HT-29 (cell line): Measurements from ENCODE around the gene WT1. TPM values are rescaled to one million over a fixed set of nuclear protein-coding genes. Genes with fewer than 3 reads are reported as not detected.

Source experiments
- DNase-seq: peaks from one replicate; pipeline ENCODE4 v3.0.0-alpha.2; 2015; ENCODE audit warnings: low spot score
- total RNA-seq: library from RNA; depleted of rRNA; stranded (reverse); fragments of >200 nt; shearing (Covaris generic); gene quantifications from 2 replicates; pipeline ENCODE4 v1.2.3, GENCODE V29; 2014

WT1 gene
- total RNA-seq, 1 experiment from 2014 or later: not detected

DNA sequence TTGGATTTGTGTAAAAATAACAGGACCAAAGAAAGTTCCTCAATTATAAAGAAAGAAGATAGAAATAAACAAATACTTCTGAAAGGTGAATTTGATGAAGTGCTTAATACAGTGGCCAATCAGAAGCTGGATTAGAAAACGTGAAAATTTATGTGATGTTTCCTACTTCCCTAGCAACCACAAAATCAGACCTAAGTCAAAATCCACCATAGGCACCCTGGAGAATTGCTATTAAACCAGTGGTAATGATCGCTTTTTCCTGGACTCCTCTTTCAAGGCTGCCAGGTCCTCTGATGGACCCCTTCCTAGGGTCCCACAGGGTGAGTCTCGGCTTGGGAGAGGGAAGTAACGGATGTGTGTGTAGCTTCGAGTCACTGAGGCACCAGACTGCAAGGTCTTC lies 9.6 kb downstream of the WT1 start:
- DNase-seq: no peak

DNA sequence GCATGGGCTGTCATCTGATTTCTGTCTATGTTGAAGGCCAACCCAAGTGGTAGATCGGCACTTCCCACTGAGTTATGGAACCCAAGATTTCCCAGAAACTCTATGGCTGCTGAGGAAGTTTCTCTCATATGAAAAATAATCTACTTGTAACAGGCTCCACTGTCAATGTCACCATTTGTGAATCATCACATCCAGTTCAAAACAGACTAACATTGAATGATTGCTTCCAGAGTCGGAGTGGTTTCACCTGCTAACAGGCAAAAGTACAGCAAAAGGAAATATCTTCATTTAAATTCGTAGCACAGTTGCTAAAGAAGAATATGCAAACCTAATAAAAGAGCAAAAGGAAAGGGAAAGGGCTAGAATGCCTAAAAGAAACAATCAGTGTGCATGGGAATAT lies 12.8 kb downstream of the WT1 start:
- no peak for DNase-seq

DNA sequence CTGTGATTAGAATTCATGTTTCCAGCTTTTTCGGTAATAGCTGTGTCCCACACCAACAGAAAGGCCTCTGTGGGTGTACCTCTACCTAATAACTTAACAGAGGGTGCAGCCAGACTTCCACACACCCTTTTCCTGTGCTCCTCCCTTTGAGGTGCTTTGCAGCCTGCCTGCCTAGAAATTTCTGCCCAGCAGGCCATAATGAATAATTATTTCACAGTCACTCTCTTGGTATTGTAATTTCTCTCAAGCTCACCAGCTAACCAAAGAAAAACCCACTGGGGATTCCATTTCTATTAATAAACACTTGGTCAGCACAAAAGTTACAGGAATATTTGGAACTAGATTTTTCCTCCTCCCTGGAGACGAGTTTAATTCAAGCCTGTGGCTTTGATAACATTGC lies 13.3 kb downstream of the WT1 start:
- DNase-seq: no peak

DNA sequence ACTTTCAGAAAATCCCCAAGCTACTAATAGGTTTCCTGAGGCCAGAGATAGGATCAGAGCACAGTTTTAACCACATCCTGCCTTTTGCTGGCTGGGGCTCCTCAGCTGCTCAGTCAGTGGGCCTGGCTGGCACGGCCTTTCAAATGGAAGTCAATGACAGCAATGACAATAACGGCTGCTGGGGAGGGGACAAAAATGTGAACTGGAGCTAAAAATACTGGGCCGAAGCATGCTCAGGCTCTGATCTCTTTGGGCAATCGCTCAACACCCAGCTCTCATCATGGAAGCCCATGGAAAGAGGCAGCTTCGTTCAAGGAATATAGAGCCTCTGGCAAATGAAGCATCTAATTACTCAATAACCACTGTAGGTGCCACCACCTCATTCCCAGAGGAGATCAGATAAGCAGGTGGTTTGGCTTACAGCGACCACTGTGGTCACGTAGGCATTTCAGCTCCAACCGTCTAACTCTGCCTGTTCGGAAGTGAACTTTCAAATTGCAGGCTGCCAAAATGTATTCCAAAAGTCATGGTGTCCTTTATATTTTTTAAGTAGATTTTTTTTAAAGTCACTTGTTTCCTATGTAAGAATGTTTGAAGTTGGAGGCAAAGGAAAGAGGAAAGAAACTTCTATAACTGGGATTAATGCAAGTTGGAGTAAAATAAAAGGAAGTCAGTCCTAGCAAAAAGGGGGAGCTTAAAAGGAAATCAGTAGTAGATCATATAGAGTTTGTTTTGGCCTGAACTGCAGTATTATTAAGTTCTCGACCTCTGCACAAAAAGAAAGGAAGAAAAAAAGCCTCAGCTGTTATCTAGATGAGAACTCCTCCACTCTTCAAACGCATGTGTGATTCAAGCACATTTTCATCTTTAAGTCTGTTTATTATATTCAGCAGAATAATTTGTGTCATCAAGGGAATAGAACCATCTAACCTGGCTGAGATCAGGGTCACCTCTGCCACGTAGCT lies 14.1 kb downstream of the WT1 start:
- peak; percentile 56 for DNase-seq

DNA sequence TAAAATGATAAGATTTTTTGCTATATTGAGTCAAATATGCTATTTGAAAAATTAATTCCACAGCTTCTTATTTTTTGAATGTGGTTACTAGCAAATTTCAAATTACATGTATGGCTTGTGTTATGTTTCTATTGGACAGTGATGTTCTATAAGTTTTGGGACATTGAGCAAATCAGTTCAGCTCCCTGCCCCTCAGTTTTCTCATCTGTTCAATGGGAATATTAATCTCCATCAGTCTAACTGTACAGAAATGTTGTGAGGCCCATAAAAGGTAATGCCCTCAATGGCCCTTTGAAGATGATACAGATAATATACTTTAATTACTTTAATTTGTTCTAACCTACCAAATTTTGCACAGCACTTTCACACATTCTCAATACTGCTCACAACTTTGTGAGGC lies 15.2 kb downstream of the WT1 start:
- DNase-seq: no peak

DNA sequence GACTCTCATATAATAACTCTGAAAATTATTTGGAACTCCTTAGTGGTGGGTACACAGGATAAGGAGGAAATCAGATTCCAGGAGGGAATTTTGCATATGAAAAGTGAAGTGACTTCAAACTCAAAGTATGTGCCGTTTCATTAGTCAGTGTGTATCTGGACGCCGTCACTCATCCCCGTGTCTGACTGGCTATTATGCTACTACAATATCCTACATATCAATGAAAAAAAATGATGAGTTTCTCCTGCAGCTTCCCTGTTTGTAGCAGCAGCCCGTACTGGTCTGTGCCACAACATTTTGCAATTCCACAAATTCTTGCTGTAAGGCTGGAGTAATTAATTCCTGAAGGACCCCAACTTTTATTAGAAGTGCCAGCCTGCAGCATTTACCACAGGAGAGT lies 16.5 kb downstream of the WT1 start:
- DNase-seq: no peak

DNA sequence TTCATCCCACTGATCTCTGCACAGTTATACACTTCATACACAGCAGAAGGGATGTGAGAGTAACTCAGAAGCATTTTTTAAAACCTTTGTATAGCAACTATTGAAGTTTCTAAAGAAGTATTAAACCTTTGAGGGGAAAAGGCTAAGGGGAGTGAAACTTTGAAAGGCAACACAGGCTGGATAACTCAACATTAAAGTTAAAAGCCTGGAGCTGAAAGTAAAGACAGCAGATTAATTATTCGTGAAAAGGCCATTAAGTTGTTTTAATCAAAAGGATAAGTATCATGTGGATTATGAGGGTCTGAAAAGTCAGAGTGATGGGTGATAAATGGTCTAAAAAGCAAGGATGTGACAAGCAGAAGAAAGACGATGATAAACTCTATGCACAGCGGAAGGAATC lies 17.5 kb downstream of the WT1 start:
- no peak for DNase-seq

DNA sequence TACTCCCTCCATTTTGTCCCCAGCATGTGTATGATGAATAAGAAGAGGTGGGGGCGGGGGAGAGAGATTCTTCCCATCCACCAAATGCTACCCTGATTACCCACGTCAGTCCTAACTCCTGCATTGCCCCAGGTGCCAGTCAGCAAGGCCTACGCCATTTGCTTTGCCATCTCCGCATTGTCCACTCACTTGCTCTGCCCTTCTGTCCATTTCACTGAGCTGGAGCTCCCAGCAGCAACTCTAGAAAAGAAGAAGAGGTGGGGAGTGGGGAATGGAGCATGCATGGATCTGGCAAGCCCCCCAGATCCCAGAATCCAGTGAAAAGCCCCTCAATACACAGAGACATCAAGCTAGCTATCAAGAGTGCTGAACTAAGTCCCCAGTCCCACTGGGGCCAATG lies 19.0 kb downstream of the WT1 start:
- DNase-seq: no peak

DNA sequence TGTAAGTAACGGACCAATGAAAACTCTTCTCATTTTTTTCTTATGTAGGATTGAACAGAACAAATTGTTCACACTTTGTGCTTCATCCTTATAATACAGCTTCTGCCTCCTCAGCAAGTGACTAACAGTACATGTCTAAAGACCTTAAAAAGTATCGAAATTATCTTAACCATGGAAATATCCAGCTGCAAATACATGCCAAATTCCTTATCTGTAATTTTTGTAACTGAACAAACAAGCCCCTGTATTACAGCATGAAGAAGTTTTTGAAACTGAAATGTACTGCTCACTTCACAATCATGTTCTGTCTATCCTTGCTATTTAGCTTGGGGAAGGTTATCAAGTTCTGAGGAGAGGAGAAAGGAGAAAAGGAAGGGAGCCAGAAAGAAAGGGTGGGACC lies 20.4 kb downstream of the WT1 start:
- DNase-seq: no peak

DNA sequence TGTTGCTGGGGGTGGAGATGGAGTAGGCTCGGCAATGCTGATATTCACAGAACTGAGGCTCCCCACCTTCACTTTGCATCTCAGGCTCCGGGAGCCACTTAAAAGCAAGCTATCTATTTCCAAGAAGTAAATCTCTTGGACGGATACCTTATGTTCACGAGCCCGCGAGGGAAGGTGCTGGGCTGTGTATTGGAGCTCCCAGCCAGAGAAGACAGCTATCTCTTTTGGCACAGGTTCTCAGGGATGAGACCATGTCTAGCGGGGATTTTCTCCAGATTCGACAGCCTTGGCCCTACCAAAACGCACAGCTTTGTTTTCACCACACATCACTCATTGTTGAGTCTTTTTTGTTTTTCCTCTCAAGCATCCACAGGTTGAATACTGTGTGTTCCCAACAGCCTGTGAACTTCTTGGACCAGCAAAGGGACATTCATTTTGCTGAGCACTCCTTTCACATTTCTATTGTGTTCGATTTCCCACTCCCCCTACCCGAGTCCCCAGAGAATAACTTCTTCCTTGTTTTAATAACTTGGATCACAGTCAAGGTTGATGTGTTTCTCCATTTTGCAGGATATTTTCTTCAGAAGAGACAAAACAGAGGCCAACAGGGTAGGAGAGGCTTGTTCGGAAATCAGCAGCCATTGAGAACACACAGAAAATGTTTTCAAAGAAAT lies 23.3 kb downstream of the WT1 start:
- no peak for DNase-seq

DNA sequence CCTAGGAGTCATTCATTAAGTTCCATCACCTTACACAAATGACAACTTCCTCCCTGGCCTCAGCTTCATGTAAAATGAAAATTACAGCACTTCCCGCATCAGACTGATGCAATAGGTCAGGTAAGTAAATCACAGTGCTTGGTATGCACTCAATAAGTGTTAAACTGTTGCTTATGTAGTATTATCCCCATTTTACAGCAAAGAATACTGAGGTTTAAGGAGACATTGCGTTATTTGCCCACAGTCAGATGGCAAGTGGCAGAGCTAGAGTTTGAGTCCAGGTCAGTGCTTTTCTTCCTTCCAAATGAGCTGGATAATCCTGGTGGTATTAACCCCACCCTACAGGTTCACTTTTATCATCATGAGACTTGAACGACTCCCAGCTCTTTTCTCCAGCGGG lies 29.7 kb downstream of the WT1 start:
- DNase-seq: no peak

DNA sequence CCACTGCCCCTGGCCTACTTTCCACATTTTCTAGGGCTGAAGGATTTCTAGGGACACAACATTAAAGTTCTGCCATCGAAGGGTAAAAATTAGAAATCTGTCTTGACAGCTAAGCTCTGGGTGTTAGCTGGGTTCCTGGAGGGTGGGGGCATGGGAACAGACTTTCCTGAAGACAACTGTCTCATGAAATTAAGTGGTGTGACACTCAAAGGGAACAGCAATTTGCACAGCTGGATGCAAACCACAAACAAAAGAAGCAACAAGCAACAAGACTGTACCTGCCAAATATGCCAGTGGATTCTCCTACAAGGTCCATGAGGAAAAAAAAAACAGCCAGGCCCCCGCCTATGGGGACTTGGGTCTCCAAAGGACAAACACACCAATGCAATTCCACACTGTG lies 32.5 kb downstream of the WT1 start:
- no peak for DNase-seq

DNA sequence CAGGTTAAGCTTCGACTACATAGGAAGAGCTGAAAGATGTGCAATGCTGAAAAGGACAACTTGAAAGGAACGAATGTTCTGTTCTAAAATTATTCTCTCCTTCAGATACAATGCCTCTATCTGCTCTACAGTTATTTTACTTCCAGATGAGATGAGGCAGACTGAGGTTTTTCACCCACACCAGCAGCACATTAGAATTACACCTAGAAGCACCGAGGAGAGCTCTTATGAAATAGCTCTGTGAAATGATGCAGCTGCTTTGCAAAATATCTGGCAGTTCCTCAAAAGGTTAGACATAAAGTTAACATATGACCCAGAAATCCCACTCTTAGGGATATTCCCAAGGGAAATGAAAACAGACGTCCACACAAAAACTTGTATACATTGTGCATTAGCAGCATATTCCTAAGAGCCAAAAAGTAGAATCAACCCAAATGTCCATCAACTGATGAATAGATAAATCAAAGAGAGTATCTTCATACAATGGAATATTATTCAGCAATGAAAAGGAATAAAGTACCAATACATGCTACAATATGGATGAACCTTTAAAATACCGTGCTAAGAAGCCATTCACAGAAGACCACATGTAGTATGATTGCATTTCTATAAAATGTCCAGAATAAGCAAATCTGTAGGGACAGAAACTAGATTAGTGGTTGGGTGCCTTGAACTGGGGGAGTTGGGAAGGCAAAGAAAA lies 34.5 kb downstream of the WT1 start:
- no peak for DNase-seq

DNA sequence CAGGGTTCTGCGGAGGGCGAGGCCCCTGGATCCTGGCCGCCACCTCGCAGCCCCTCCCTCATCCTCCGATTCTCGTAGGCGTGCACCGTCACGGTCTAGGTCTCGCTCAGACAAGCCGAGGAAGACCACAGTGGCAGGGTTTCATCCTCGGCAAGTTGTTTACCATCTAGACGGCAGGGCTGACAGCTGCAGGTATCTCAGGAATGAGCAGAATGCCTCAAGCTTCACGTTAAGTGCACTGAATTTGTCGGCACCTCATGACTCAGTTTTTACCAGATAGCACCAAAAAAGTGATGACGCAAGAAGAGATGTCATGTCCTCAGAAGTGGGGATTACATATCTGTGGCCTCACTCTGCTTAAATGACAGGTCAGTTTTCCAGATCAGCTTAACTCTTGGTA lies 35.1 kb downstream of the WT1 start:
- DNase-seq: no peak

DNA sequence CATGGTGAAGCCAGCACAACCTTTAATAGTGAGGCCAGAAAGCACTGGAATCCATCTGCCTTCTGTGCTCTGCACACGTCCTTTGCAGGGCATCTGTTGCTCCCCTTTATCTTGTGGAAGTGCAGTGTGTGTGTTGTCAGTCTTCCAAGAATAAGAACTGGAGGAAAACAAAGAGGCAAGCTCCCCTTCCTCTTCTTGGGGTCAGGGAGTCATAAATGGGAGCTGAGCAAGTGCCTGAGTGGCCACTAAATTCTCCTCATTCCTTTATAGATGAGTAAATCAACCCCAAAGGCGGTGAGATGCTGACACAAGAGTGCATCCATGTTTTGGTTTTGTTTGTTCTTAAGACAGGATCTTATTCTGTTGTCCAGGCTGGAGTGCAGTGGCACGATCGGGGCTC lies 38.3 kb downstream of the WT1 start:
- DNase-seq: no peak

DNA sequence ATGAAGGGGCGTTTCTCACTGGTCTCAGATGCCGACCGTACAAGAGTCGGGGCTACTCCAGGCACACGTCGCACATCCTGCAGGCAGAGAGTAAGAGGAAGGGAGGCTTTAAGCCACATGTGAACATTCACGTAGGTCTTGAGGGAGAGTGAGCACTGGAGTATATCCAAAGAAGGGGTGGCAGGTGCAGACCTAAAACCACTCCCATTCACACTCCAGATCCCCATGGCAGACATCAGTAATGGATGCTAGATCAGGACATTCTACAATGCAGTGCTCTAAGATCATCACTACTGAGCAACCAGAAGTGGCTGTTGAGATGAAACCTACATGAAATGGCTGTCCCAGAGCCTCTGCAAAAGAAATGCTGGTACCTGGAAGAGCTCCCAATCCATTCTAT lies 39.0 kb downstream of the WT1 start:
- DNase-seq: no peak

DNA sequence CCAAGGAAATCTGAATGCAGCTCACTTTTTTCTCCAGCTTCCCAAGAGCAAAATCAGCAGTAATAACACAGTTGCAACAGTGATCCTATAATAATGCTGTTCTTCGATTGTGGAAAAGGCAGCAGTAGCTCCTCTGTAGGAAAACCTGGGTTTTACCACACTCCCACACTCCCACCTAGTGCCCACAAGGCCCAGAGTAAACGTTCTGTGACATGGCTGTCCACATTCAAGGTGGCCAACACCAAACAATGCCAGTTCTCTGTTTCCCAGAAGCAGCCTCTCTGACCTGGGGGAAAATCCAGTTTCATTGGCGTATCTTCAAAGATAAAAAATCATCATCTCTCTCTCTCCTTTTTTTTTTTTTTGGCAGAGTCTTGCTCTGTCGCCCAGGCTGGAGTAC lies 40.2 kb downstream of the WT1 start:
- no peak for DNase-seq

DNA sequence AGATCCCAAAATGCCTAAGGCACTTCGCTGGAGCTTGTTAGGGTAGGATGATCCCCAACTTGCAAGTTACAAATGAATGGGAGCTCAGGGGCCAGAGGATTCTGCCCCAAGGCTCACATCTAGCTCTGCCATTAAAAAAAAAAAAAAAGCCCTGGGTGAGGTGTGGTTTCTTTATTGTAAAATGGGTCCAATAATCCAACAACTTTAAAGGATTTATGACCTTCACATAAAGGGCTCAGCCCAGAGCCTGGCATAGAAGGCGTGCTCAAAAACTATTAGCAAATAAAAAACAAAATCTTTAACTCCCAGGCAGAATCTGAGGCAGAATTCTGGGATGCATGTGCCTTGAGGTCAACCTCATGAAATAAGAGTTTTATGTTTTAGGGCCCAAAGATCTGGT lies 42.5 kb downstream of the WT1 start:
- no peak for DNase-seq

DNA sequence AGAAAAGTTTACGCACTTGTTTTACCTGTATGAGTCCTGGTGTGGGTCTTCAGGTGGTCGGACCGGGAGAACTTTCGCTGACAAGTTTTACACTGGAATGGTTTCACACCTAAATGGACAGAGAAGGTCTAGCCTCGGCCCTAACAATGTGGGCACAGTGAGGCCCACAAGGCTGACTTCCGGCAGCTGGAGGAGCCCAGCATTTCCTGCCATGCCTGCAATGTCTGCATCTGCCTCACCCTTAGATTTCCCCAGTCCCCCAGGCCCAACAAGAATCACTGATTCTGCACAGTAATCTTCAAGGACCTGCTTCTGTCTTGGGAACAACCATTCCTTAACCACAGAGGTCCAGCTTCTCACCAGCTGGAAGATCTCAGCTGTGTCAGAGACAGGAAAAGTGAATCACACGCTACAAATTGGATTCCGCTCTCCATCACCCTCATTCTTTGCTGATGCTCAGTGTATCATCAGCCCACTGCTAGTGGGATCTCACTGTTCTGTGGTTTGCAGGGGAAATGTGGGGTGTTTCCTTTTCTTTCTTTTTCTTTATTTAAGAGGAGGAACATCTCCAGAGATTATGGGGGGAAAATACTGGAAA lies 43.3 kb downstream of the WT1 start:
- DNase-seq: no peak

DNA sequence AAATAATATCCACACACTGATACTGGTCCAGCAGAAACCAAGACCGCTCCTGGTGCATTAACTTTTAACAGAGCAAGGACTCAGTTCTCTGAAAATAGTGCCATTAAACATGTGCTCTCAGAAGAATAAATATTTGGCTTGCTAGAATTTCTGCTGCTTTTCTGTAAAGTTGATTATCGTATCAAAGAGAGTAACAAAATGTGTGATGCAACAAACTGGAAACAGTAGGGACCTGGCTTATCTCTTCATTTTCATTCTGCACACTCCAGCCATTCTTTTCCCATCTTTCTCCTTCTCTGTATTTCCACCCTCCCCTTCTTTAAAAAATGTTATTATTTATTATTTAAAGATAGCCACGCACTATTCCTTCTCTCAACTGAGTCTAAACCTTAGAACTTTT lies 43.9 kb downstream of the WT1 start:
- no peak for DNase-seq

DNA sequence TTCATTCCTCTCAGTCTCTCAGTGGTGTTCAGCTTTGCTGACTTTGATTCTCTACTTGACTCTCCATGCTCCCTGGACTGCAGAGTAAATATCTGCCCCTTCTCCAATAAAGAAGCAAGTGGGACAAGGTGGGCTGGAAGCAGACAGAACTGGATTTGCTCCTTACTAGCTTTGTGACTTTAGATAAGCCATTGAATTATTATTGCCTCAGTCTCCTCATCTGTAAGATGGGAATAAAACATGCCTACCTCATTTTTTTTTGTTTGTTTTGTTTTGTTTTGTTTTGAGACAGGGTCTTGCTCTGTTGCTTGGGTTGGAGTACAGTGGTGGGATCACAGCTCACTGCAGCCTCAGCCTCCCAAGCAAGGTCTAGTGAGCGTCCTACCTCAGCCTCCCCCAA lies 44.6 kb downstream of the WT1 start:
- DNase-seq: no peak
